ENCODE data around the gene ANKMY2. TPM values are rescaled to one million over a fixed set of nuclear protein-coding genes. Genes with fewer than 3 reads are reported as not detected.

Gene ANKMY2
- total RNA-seq, 2 experiments from 2014 or later: 9.0 to 10.1 TPM

Other genes with a start within 250 kb of the ANKMY2 start
- 1 to 10 TPM; 1.0 to 1.4 TPM for gene CRPPA, start 224.2 kb downstream of the ANKMY2 start, total RNA-seq
- gene SOSTDC1, start 180.0 kb downstream of the ANKMY2 start, total RNA-seq: not detected
- gene LRRC72, start 118.9 kb downstream of the ANKMY2 start, total RNA-seq: not detected
- 100 to 1,000 TPM; 106 to 113 TPM for gene BZW2, start 427 bp upstream of the ANKMY2 start, total RNA-seq
- under 1 TPM; 0.47 to 0.64 TPM for gene TSPAN13, start 108.0 kb upstream of the ANKMY2 start, total RNA-seq
- gene AGR2, start 159.2 kb upstream of the ANKMY2 start, total RNA-seq: not detected
- not detected for gene AGR3, start 236.2 kb upstream of the ANKMY2 start, total RNA-seq

All from activated CD4-positive, alpha-beta T cell treated with anti-CD3 and anti-CD28 coated beads for 36 hours (primary cell).